GM12875 (cell line): Measurements from ENCODE around the gene PCSK9.

Experiments used
- H3K4me3 ChIP-seq: one replicate; pipeline ENCODE4 v1.5.1; 2011; ENCODE audit warnings: low read depth, low read length, control low read depth
- CTCF ChIP-seq: IDR thresholded peaks from 2 replicates; pipeline ENCODE4 v1.5.1; 2011; ENCODE audit warnings: low read depth, mild to moderate bottlenecking, control low read depth, inconsistent platforms, low read length, moderate library complexity, borderline replicate concordance; ENCODE audit not compliant: insufficient read depth

The PCSK9 gene

GRCh38 chr1:55033265-55033614, 6.1 kb upstream of the PCSK9 start:
- TF ChIP-seq CTCF: no peak
- H3K4me3 ChIP-seq: no peak overlapping the region

DNA sequence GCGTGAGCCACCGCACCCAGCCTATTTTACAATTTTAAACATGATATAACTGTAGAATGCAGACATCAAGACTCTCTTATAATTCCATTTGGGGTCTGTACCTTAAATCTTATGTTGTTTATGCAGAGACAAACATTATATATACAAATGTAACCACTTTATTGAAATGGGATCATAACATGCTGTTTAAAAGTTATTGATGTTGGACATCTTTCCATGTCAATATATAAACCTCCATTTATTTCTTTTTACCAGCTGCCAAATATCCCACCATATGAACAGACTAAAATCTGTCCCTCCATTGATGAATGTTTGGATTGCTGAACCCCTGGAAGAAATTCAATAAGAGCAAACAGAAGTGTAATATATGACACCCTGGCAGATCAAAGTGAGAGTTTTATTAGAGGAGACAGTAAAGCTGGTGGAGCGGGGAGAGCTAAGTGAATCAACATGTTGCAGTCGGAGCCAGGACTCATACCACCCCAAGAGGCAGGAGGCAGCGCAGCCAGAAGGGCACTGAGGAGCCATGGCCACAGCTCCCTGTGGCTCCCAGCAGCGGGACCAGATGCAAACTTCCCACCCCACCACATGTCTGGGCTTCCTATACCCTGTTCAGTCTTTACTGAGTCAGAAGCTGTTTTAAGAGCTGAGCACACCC, 4.7 kb upstream of the PCSK9 start:
- TF ChIP-seq CTCF: no peak
- no peak overlapping the region for H3K4me3 ChIP-seq

- no peak for TF ChIP-seq CTCF
- no peak overlapping the region for H3K4me3 ChIP-seq
These were observed 3.4 kb upstream of the PCSK9 start for GRCh38 chr1:55035904-55036303.

DNA sequence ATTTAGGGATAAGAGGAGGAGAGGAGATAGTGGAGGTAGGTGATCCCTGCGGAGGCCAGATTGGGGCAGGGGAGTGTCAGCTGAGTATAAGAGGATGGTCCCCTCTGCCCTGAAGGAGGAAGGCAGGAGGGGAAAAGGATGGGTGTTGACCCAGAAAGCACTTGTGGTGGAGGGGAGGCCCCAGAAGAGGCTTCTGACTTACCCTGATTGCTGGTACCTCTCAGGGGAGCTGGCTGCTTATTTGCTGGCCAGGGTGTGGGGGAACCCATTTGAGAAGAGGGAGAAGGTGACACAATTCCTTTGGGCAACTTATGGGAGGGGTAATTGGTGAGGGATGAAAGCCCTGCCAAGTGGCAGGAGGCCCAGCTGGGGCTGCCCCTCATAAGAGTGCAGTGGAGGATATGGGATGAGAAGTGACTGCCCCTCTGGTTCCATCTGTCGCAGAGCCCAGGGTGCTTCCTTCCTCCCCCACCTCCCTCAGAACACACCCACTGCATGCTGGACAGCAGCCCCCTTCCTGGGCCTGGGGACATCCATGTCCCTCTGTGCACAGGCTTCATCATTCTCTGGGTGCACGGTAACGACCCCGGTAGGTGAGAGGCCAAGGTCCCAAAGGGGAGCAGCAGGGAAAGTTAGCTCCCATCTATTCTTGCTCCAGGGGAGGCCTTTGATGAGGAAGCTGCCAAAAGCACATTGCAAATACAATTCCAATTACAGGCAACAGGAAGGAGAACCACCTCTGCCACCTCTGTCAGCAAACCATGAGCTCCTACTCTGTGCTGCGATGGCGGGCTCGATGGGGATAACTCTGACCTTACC, 1.4 kb upstream of the PCSK9 start:
- TF ChIP-seq CTCF: no peak
- no peak overlapping the region for H3K4me3 ChIP-seq

DNA sequence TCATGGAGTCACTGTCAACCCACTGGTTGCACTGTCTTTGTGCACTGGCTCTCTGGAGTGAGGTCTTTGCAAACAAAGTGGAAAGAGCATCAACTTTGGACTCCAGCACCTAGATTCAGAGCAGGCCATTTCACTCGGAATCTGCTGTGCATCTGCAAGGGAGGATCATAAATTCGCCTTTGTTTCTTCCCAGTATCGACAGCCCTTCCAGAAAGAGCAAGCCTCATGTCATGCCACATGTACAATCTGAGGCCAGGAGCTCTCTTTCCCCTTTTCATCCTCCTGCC, 853 bp upstream of the PCSK9 start:
- no peak overlapping the region for H3K4me3 ChIP-seq
- TF ChIP-seq CTCF: no peak

- no peak overlapping the region for H3K4me3 ChIP-seq
- TF ChIP-seq CTCF: no peak
These were observed 390 bp upstream of the PCSK9 start for GRCh38 chr1:55038974-55039341.
